ENCODE data around the gene IMP3. TPM values are rescaled to one million over a fixed set of nuclear protein-coding genes. Genes with fewer than 3 reads are reported as not detected.

The IMP3 gene
- total and polyA plus RNA-seq, 9 of the 15 experiments (the other 6 are each of a cell fraction or from before 2014, with no cell fraction given): 14.5 to 160 (median 74.4) TPM

GRCh38 chr15:75639709-75640482 is at the start of gene IMP3 (continued):
- no peak for TF ChIP-seq ZNF586 (CRISPR knock-in tag; conservative IDR thresholded peaks at IDR 0.05)
- TF ChIP-seq HCFC1 (IDR thresholded peaks at IDR 0.05; ENCODE audit: low read depth, low read length): peak; percentile 54
- TF ChIP-seq HLTF (IDR thresholded peaks at IDR 0.05): no peak
- TF ChIP-seq ZNF184 (CRISPR knock-in tag; IDR thresholded peaks at IDR 0.05): no peak
- no peak for TF ChIP-seq RFX5 (IDR thresholded peaks at IDR 0.05; ENCODE audit: low read depth, low read length)
- peak; percentile 72 for TF ChIP-seq ASH1L (IDR thresholded peaks at IDR 0.05; ENCODE audit: borderline replicate concordance, low read depth, partially characterized antibody)
- TF ChIP-seq MBD1 (CRISPR knock-in tag; IDR thresholded peaks at IDR 0.05): no peak
- TF ChIP-seq, protein P1, sequence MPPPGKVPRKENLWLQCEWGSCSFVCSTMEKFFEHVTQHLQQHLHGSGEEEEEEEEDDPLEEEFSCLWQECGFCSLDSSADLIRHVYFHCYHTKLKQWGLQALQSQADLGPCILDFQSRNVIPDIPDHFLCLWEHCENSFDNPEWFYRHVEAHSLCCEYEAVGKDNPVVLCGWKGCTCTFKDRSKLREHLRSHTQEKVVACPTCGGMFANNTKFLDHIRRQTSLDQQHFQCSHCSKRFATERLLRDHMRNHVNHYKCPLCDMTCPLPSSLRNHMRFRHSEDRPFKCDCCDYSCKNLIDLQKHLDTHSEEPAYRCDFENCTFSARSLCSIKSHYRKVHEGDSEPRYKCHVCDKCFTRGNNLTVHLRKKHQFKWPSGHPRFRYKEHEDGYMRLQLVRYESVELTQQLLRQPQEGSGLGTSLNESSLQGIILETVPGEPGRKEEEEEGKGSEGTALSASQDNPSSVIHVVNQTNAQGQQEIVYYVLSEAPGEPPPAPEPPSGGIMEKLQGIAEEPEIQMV (tag; conservative IDR thresholded peaks at IDR 0.05; ENCODE audit: low read depth): no peak
- TF ChIP-seq ZNF165 (CRISPR knock-in tag; IDR thresholded peaks at IDR 0.05; ENCODE audit: borderline replicate concordance): no peak
- TF ChIP-seq ILF3 (IDR thresholded peaks at IDR 0.05; ENCODE audit: borderline replicate concordance): no peak
- TF ChIP-seq ZNF347 (CRISPR knock-in tag; IDR thresholded peaks at IDR 0.05; ENCODE audit: low read depth): no peak
- no peak; the same call in 1 of the 2 replicates for TF ChIP-seq MAFF (IDR thresholded peaks at IDR 0.05; ENCODE audit: low read length)
- no peak for TF ChIP-seq ATF2 (CRISPR knock-in tag; IDR thresholded peaks at IDR 0.05)
- no peak for TF ChIP-seq ZNF785 (CRISPR knock-in tag; IDR thresholded peaks at IDR 0.05)
- peak; percentile 37 for TF ChIP-seq U2AF1 (optimal IDR thresholded peaks at IDR 0.05; ENCODE audit: low read depth, low read length)
- 0 out of 2 replicates have a peak, but pooled peaks have one; percentile 10 for TF ChIP-seq HDAC6 (IDR thresholded peaks at IDR 0.05; ENCODE audit: low read depth, low read length)
- TF ChIP-seq FIP1L1 (IDR thresholded peaks at IDR 0.05; ENCODE audit: low read depth, low read length, poor library complexity, severe bottlenecking): peak; percentile 89
- no peak for TF ChIP-seq ZKSCAN1 (IDR thresholded peaks at IDR 0.05; ENCODE audit: low read depth, low read length)
- 0 out of 2 replicates have a peak, but pooled peaks have one; percentile 45 for TF ChIP-seq ZNF431 (CRISPR knock-in tag; IDR thresholded peaks at IDR 0.05)
- TF ChIP-seq, protein P2, sequence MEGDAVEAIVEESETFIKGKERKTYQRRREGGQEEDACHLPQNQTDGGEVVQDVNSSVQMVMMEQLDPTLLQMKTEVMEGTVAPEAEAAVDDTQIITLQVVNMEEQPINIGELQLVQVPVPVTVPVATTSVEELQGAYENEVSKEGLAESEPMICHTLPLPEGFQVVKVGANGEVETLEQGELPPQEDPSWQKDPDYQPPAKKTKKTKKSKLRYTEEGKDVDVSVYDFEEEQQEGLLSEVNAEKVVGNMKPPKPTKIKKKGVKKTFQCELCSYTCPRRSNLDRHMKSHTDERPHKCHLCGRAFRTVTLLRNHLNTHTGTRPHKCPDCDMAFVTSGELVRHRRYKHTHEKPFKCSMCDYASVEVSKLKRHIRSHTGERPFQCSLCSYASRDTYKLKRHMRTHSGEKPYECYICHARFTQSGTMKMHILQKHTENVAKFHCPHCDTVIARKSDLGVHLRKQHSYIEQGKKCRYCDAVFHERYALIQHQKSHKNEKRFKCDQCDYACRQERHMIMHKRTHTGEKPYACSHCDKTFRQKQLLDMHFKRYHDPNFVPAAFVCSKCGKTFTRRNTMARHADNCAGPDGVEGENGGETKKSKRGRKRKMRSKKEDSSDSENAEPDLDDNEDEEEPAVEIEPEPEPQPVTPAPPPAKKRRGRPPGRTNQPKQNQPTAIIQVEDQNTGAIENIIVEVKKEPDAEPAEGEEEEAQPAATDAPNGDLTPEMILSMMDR (IDR thresholded peaks at IDR 0.05 in 2 of 3, conservative IDR thresholded peaks at IDR 0.05 in 1 of 3; ENCODE audit: insufficient read depth in 2 of 3, low read depth in 1 of 3, low read length in 3 of 3): no peak
